ENCODE data around the gene C17orf67.

C17orf67 gene

GRCh38 chr17:56796536-56796935 is 37.2 kb downstream of the C17orf67 start (continued):
- no peak for TF ChIP-seq TSHZ2 (CRISPR knock-in tag; IDR thresholded peaks at IDR 0.05)
- no peak for TF ChIP-seq ZNF8 (CRISPR knock-in tag; IDR thresholded peaks at IDR 0.05)
- no peak for TF ChIP-seq ESRRG (CRISPR knock-in tag; IDR thresholded peaks at IDR 0.05)

DNA sequence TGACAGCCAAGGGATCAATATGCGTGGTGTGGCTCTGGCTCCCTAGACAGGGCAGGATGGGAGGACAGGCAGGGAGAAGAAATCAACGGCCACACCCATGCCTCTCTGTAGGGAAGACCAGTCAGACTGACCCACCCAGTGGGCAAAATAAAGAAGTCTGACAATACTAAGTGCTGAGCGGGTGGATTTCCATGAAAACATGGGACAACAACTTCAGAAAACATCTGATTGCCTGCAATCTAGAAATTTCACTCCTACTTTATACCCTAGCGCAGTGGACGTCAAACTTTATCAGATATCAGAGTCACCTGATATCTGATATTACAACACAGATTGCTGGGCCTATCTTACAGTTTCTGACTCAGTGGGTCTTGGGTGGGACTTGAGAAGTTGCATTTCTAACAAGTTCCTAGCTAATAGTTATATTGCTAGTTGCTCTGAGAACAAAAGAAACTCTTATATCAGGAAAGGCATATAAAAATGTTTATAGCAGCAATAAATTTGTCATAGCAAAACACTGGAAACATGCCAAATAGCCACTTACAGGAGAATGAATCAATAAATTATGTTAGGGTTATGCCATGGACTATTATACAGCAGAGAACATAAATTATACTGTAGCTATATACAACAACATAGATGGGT is 38.4 kb downstream of the C17orf67 start:
- TF ChIP-seq ZNF70 (CRISPR knock-in tag; IDR thresholded peaks at IDR 0.05) (no peak), ISL1 (CRISPR knock-in tag; IDR thresholded peaks at IDR 0.05) (peak; percentile 75), ZNF8 (CRISPR knock-in tag; IDR thresholded peaks at IDR 0.05) (no peak), POU6F1 (CRISPR knock-in tag; IDR thresholded peaks at IDR 0.05; ENCODE audit: borderline replicate concordance, low read depth) (no peak)
- ATAC-seq = no peak

GRCh38 chr17:56793957-56794356 is 39.8 kb downstream of the C17orf67 start:
- TF ChIP-seq PPARA (CRISPR knock-in tag; IDR thresholded peaks at IDR 0.05; ENCODE audit: borderline replicate concordance) (no peak), ZNF565 (CRISPR knock-in tag; conservative IDR thresholded peaks at IDR 0.05; ENCODE audit: low read depth) (no peak), TSHZ2 (CRISPR knock-in tag; IDR thresholded peaks at IDR 0.05) (no peak), ESRRG (CRISPR knock-in tag; IDR thresholded peaks at IDR 0.05) (no peak), RARB (CRISPR knock-in tag; IDR thresholded peaks at IDR 0.05) (no peak), CSDC2 (CRISPR knock-in tag; IDR thresholded peaks at IDR 0.05) (no peak), TOX (CRISPR knock-in tag; IDR thresholded peaks at IDR 0.05; ENCODE audit: borderline replicate concordance) (no peak), ZNF70 (CRISPR knock-in tag; IDR thresholded peaks at IDR 0.05) (no peak), SNAI2 (CRISPR knock-in tag; IDR thresholded peaks at IDR 0.05) (no peak), ARNTL (CRISPR knock-in tag; IDR thresholded peaks at IDR 0.05; ENCODE audit: borderline replicate concordance, low read depth) (no peak), ZC3H10 (CRISPR knock-in tag; IDR thresholded peaks at IDR 0.05) (no peak), ISL1 (CRISPR knock-in tag; IDR thresholded peaks at IDR 0.05) (no peak), BACH2 (CRISPR knock-in tag; IDR thresholded peaks at IDR 0.05; ENCODE audit: borderline replicate concordance) (no peak), ZFP3 (CRISPR knock-in tag; IDR thresholded peaks at IDR 0.05) (no peak)
- TF ChIP-seq, protein P1, sequence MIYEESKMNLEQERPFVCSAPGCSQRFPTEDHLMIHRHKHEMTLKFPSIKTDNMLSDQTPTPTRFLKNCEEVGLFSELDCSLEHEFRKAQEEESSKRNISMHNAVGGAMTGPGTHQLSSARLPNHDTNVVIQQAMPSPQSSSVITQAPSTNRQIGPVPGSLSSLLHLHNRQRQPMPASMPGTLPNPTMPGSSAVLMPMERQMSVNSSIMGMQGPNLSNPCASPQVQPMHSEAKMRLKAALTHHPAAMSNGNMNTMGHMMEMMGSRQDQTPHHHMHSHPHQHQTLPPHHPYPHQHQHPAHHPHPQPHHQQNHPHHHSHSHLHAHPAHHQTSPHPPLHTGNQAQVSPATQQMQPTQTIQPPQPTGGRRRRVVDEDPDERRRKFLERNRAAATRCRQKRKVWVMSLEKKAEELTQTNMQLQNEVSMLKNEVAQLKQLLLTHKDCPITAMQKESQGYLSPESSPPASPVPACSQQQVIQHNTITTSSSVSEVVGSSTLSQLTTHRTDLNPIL (CRISPR knock-in tag; IDR thresholded peaks at IDR 0.05; ENCODE audit: low read depth) = no peak
- no peak; the same call in 2 of the 3 replicates for ATAC-seq

DNA sequence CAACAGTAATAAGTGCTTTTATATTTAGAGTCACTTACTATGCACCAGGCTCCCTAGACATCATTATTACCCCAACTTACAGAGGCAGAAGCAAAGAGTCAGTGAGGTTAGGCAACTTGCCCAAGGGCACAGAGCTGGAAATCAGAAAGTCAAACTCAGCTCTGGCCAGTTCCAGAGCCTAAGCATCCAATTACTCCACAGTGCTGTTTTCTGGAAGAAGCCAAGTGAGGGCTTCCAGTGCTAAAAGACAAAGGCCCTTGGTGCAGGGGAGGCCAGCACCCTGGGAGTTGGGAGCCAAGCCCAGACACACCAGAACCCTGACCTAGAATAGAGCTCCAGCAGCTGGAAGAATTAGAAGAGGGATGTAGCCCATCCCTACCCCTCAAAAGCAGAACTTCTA is 40.2 kb downstream of the C17orf67 start:
- no peak for TF ChIP-seq TCF4 (CRISPR knock-in tag; IDR thresholded peaks at IDR 0.05; ENCODE audit: borderline replicate concordance)
- TF ChIP-seq ZNF565 (CRISPR knock-in tag; conservative IDR thresholded peaks at IDR 0.05; ENCODE audit: low read depth) = no peak
- TF ChIP-seq, protein P1 (CRISPR knock-in tag; IDR thresholded peaks at IDR 0.05; ENCODE audit: low read depth) = no peak
- TF ChIP-seq, protein P2, sequence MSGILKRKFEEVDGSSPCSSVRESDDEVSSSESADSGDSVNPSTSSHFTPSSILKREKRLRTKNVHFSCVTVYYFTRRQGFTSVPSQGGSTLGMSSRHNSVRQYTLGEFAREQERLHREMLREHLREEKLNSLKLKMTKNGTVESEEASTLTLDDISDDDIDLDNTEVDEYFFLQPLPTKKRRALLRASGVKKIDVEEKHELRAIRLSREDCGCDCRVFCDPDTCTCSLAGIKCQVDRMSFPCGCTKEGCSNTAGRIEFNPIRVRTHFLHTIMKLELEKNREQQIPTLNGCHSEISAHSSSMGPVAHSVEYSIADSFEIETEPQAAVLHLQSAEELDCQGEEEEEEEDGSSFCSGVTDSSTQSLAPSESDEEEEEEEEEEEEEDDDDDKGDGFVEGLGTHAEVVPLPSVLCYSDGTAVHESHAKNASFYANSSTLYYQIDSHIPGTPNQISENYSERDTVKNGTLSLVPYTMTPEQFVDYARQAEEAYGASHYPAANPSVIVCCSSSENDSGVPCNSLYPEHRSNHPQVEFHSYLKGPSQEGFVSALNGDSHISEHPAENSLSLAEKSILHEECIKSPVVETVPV (CRISPR knock-in tag; IDR thresholded peaks at IDR 0.05) = no peak
- no peak for TF ChIP-seq ESRRG (CRISPR knock-in tag; IDR thresholded peaks at IDR 0.05)
- no peak for TF ChIP-seq CSDC2 (CRISPR knock-in tag; IDR thresholded peaks at IDR 0.05)
- ATAC-seq = no peak

Measured in SK-N-SH treated with all-trans-retinoic acid at 6 μM for 48 hours (cell line).